Tibial nerve (tissue), 3 donors: ENCODE data around the gene ZNF697.

Experiments used
- EP300 ChIP-seq, 2 donors: sonication (generic); formaldehyde crosslinking; IDR thresholded peaks; one replicate each; pipeline ENCODE4 v1.6.1; 2017; ENCODE audit warnings: antibody characterized with exemption in 2 of 2, mild to moderate bottlenecking in 1 of 2
- POLR2A ChIP-seq, 2 donors: fragments of 450-650 bp; IDR thresholded peaks; one replicate each; pipeline ENCODE4 v1.6.1; 2017; ENCODE audit warnings: antibody characterized with exemption in 2 of 2, mild to moderate bottlenecking in 2 of 2, moderate library complexity in 2 of 2

DNA sequence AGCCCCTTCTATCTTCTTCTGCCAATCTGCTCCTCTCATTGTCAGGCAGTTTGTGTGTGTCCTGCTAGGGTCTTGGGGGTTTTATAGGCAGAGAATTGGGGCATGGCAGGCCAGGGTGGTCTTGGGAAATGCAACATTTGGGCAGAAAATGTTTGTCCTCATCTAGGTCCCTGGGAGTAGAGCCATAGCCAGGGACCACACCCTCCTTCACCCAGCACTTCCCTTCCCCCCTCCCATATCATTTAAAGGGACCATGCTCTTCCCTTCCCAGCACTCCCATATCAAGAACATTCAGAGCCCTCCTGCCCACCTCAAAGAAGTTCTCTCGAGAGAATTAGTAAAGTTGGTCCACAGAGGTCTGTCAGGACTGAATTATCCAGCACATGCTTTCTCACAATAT lies 41.7 kb downstream of the ZNF697 start:
- TF ChIP-seq EP300 (IDR thresholded peaks at IDR 0.05) (no peak), POLR2A (IDR thresholded peaks at IDR 0.05) (no peak)
